ENCODE data around the gene RPTOR. TPM values are rescaled to one million over a fixed set of nuclear protein-coding genes. Genes with fewer than 3 reads are reported as not detected.

RPTOR gene
- total RNA-seq, 1 experiment from 2014 or later: 58.0 TPM

DNA sequence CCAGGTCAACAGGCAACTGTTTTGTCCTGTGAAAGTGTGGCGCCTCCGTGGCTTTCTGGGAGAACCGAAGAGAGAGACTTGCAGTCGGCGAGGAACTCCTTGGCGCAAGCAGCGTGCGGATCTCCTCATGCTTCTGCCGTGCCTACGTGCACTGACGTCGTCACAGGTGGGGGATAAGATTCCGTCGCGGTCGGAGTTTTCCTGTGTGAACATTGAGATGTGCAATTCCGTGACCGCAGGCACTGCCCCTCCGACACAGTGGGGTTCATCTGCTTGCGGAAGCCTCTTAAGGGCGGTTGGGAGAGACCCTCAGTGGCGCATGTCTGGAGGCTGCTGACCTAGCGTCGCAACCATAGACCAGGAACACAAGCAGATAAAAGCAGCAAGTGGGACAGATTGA lies 234.7 kb downstream of the RPTOR start:
- BruUV-seq (replicated peaks): no TSS peak
- Histone ChIP-seq H3K9me3 (ENCODE audit: control insufficient read depth, insufficient read depth, low read depth, low read length) (no peaks in the 10 kb centered on the region), H3K27me3 (ENCODE audit: control insufficient read depth, insufficient read depth, low read length) (no peaks in the 10 kb centered on the region), H3K4me3 (ENCODE audit: low read depth in 2 of 2, low read length in 2 of 2) (no peak overlapping the region), H3K36me3 (ENCODE audit: control insufficient read depth, insufficient read depth, low read length) (no peaks in the 10 kb centered on the region), H3K27ac (ENCODE audit: low read length) (no peak overlapping the region), H3K4me1 (ENCODE audit: control insufficient read depth, insufficient read depth, low read length) (peaks cover 5% of the 10 kb centered on the region; the same call in 1 of the 2 replicates)
- no peak for TF ChIP-seq SIN3A (IDR thresholded peaks at IDR 0.05; ENCODE audit: borderline replicate concordance, insufficient read depth, low read depth, low read length)
- TF ChIP-seq, protein P1, sequence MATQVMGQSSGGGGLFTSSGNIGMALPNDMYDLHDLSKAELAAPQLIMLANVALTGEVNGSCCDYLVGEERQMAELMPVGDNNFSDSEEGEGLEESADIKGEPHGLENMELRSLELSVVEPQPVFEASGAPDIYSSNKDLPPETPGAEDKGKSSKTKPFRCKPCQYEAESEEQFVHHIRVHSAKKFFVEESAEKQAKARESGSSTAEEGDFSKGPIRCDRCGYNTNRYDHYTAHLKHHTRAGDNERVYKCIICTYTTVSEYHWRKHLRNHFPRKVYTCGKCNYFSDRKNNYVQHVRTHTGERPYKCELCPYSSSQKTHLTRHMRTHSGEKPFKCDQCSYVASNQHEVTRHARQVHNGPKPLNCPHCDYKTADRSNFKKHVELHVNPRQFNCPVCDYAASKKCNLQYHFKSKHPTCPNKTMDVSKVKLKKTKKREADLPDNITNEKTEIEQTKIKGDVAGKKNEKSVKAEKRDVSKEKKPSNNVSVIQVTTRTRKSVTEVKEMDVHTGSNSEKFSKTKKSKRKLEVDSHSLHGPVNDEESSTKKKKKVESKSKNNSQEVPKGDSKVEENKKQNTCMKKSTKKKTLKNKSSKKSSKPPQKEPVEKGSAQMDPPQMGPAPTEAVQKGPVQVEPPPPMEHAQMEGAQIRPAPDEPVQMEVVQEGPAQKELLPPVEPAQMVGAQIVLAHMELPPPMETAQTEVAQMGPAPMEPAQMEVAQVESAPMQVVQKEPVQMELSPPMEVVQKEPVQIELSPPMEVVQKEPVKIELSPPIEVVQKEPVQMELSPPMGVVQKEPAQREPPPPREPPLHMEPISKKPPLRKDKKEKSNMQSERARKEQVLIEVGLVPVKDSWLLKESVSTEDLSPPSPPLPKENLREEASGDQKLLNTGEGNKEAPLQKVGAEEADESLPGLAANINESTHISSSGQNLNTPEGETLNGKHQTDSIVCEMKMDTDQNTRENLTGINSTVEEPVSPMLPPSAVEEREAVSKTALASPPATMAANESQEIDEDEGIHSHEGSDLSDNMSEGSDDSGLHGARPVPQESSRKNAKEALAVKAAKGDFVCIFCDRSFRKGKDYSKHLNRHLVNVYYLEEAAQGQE (IDR thresholded peaks at IDR 0.05; ENCODE audit: insufficient read depth in 1 of 2, low read depth in 2 of 2, low read length in 1 of 2): no peak
- TF ChIP-seq, protein P2, sequence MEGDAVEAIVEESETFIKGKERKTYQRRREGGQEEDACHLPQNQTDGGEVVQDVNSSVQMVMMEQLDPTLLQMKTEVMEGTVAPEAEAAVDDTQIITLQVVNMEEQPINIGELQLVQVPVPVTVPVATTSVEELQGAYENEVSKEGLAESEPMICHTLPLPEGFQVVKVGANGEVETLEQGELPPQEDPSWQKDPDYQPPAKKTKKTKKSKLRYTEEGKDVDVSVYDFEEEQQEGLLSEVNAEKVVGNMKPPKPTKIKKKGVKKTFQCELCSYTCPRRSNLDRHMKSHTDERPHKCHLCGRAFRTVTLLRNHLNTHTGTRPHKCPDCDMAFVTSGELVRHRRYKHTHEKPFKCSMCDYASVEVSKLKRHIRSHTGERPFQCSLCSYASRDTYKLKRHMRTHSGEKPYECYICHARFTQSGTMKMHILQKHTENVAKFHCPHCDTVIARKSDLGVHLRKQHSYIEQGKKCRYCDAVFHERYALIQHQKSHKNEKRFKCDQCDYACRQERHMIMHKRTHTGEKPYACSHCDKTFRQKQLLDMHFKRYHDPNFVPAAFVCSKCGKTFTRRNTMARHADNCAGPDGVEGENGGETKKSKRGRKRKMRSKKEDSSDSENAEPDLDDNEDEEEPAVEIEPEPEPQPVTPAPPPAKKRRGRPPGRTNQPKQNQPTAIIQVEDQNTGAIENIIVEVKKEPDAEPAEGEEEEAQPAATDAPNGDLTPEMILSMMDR (IDR thresholded peaks at IDR 0.05): no peak
- no peak for TF ChIP-seq TCF7L2 (IDR thresholded peaks at IDR 0.05; ENCODE audit: low read depth, low read length)
- no peak for TF ChIP-seq POLR2AphosphoS5 (IDR thresholded peaks at IDR 0.05; ENCODE audit: low read depth, low read length)
- intact Hi-C loops (cut with micrococcal nuclease; ENCODE audit: unreplicated experiment) (no loop called here), in situ Hi-C loops (cut with HindIII; ENCODE audit: low pct_unique_long_range_greater_than_20kb, low sequenced_read_pairs) (no loop called here)
- ATAC-seq (no peak), DNase-seq (ENCODE audit: low read depth, low spot score) (no peak)
- POLR2A ChIA-PET: no interaction called here
- CTCF ChIA-PET: no interaction called here

DNA sequence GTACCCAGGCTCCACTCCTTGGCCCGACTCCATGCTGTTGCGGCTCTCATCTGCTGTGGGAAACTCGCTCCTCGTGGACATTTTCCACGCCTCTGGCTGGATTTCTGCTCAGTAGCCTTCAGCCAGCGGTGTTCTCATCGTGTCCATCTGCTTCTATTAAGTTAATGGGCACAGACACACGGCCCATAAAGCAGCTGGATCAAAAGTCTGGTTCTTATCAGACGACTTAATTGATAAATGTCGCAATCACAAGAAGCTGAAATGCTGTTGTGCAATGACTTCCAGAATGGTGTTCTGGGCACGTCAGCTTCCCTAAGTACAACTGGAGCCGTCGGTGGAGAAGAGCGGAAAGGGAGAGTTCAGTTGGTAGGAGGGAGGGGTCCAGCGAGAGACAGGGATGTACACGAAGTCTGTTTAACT lies 235.3 kb downstream of the RPTOR start:
- intact Hi-C loops (cut with micrococcal nuclease; ENCODE audit: unreplicated experiment) (no loop called here), in situ Hi-C loops (cut with HindIII; ENCODE audit: low pct_unique_long_range_greater_than_20kb, low sequenced_read_pairs) (no loop called here)
- DNase-seq (ENCODE audit: low read depth, low spot score) (no peak), ATAC-seq (no peak)
- H3K4me3 ChIP-seq (ENCODE audit: low read depth in 2 of 2, low read length in 2 of 2): no peak overlapping the region
- TF ChIP-seq, protein P1 (IDR thresholded peaks at IDR 0.05; ENCODE audit: insufficient read depth in 1 of 2, low read depth in 2 of 2, low read length in 1 of 2): no peak
- TF ChIP-seq TCF7L2 (IDR thresholded peaks at IDR 0.05; ENCODE audit: low read depth, low read length): no peak
- TF ChIP-seq, protein P2 (IDR thresholded peaks at IDR 0.05): no peak
- TF ChIP-seq SIN3A (IDR thresholded peaks at IDR 0.05; ENCODE audit: borderline replicate concordance, insufficient read depth, low read depth, low read length): no peak
- no peak for TF ChIP-seq POLR2AphosphoS5 (IDR thresholded peaks at IDR 0.05; ENCODE audit: low read depth, low read length)
- no peaks in the 10 kb centered on the region for H3K9me3 ChIP-seq (ENCODE audit: control insufficient read depth, insufficient read depth, low read depth, low read length)
- ChIA-PET CTCF (no interaction called here), POLR2A (no interaction called here)
- no peaks in the 10 kb centered on the region for H3K36me3 ChIP-seq (ENCODE audit: control insufficient read depth, insufficient read depth, low read length)
- H3K27ac ChIP-seq (ENCODE audit: low read length): no peak overlapping the region
- no TSS peak for BruUV-seq (replicated peaks)
- H3K27me3 ChIP-seq (ENCODE audit: control insufficient read depth, insufficient read depth, low read length): no peaks in the 10 kb centered on the region
- peaks cover 5% of the 10 kb centered on the region; the same call in 1 of the 2 replicates for H3K4me1 ChIP-seq (ENCODE audit: control insufficient read depth, insufficient read depth, low read length)
